NCI-H82 treated with DMSO at 0.1 percent for 48 hours (cell line): Measurements from ENCODE around the gene KIRREL3.

Source experiments
- DNase-seq: peaks from one replicate; lab custom pipeline; 2025; ENCODE audit not compliant: unreplicated experiment; lab: John Stamatoyannopoulos, UW

KIRREL3 gene

DNA sequence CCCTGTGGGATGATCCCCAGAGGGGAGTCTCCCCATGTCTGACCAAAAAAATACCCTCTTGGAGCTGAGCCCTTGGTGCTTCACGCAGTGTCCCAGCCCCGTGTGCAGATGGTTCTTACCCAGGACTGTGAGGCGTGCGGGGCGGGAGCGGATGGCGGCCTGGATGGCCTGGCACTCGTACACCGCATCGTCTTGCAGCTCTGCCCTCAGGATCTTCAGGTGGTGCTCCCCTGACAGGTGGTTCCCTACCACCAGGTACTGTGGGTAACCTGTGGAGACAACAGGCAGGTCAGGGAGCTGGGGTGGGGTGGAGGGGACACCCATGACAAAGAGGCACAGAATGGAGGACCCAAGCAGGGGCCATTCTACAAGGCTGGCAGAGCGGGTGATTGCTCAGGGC is 479.4 kb downstream of the KIRREL3 start:
- DNase-seq = no peak

- DNase-seq = no peak
These were observed 480.5 kb downstream of the KIRREL3 start for GRCh38 chr11:126519764-126520734.

- no peak for DNase-seq
These were observed 481.4 kb downstream of the KIRREL3 start for GRCh38 chr11:126518972-126519690.

- no peak for DNase-seq
These were observed 482.2 kb downstream of the KIRREL3 start for GRCh38 chr11:126518071-126518971.

DNA sequence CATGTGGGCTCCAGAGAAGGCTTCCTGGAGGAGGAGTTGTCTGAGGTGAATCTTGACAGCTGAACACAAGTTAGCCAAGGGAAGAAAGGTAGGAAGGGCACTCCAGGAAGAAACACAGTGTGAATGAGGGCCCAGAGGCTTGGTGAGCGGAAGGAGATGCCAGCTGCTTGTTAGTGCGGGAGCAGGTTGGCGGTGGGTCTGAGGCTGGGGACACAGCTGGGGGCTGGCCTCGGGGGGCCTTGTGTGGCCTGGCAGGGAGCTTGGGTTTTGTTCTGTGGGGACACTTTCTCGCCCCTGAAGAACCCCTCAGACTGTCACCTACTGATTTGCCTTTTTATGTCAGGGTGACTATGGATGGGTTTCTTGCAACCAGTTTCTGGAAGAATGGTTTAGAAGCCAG is 485.1 kb downstream of the KIRREL3 start:
- DNase-seq = no peak

GRCh38 chr11:126514061-126514693 is 486.4 kb downstream of the KIRREL3 start:
- no peak for DNase-seq

DNA sequence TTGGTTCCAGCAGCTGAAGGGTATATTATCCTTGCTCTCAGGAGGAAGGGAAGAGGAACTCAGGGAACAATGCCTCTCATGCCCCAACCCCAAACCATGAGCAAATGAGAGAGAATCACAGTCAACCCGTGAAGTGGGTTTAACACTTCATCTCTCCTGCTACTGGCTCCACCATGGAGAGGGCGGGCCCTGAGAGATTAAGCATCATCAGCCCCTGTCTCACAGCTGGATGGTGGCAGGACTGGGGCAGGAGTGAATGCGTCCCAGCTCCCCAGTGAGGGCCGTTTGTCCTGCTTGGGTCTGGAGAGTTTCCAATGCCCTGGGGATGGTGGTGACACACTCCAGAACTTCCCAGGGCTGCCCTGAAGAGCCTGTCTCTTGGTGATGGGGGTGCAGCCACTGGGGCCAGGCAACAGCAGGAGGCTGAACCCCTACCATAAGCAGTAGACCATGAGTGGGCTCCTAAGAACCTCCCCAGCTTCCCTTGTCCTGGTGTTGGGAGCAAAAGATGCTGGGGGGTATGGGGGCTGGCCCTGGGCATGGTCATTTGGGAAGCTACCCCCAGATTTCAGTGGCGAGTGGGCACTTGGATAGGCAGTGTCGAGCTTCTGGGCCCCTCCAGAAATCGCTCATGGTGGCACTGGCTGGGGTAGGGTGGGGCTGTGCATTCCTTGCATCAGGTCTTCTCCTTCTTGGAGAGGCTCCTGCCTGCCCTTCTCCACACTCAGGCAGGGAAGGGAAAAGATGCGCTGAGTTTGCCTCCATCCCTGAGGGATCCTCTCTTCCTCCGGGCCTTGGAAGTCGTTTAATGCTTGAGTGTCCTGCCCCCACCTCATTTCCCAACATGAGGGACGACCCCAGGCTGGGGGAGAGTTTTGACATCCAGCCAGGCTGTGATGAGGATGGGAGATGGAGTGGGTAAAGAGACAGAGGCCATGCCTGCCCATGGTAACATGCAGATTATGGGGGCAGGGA is 487.5 kb downstream of the KIRREL3 start:
- no peak for DNase-seq

DNA sequence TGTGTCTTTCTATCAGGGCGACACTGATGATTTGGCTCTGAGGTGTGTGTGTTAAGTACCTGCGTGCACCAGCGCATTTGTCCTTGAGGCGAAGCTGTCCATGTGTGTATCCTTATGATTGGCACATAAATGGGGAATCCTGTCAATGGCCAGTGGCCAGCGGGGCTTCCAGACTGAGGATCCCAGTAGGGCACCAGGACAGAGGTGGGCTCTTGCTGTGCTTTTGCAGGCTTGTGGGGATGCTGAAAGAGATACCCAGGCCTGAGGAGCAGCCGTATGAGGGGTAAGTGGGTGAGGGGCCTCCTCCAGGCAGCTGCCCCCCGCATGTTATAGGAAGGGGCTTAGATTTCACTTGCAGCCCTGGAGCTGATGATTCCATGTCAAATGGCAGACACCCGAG is 488.3 kb downstream of the KIRREL3 start:
- DNase-seq = no peak

GRCh38 chr11:126511475-126512115 is 489.0 kb downstream of the KIRREL3 start:
- DNase-seq = no peak

GRCh38 chr11:126510621-126511370 is 489.8 kb downstream of the KIRREL3 start:
- no peak for DNase-seq

- DNase-seq = no peak
These were observed 492.9 kb downstream of the KIRREL3 start for GRCh38 chr11:126507646-126508045.

- DNase-seq = no peak
These were observed 493.8 kb downstream of the KIRREL3 start for GRCh38 chr11:126506789-126507188.

- DNase-seq = no peak
These were observed 497.6 kb downstream of the KIRREL3 start for GRCh38 chr11:126502982-126503381.

- no peak for DNase-seq
These were observed 498.4 kb downstream of the KIRREL3 start for GRCh38 chr11:126502159-126502558.

DNA sequence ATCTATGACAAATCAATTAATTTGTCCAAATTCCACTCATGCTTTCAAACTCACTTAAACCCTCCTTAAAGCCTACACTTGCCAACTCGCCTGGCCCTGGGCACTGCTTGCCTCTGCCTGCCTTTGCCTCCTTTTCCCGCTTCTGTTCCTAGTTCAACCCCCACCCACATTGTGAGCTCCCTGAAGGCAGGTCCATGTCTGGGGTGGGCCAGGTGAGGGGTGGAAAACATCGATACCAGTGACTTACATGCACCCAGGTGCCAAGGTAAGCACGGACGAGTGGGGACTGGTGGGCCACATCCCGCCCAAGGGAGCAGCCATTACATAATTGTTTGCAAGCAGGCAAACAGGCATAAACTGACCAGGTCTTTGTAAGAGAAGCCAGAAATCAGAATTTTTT is 498.9 kb downstream of the KIRREL3 start:
- DNase-seq = no peak

DNA sequence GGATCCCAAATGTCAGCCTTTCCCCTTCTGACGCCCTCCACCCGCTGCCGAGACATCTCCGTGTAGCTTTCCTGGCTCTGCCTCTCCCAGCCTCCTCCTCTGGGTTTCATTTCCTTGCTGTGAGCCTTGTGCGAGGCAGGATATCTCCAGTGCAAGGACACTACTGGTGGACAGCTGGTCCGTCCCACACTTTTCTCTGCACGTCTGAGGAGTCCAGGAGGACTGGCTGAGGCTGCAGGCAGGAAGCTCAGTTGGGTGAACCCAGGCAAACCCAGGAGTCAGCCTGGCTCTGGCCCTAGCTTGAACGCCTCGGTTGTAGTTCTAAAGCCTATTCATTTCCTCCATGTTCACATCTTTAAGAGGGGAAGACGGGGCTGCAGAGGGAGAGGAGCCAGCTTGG is 499.6 kb downstream of the KIRREL3 start:
- no peak for DNase-seq

GRCh38 chr11:126499131-126499752 is 501.3 kb downstream of the KIRREL3 start:
- no peak for DNase-seq

- DNase-seq = no peak
These were observed 502.3 kb downstream of the KIRREL3 start for GRCh38 chr11:126498281-126498680.
